GM10248 (cell line): ENCODE results near the gene XPO1.
"Not testable (repeated sequence)": the region's sequence is repeated elsewhere in the genome, so short reads cannot be mapped to it uniquely, and the experiment has no call there.

Experiments used
- CTCF ChIA-PET: fragments of 300-600 bp; sonication (Branson Sonifier 250); formaldehyde crosslinking; extraction: SDS; loops from one replicate; lab custom pipeline; 2021; ENCODE audit warnings: antibody characterized with exemption; lab: Yijun Ruan, JAX
- POLR2A ChIA-PET: fragments of 350-650 bp; sonication (Branson Sonifier 250); formaldehyde crosslinking; extraction: SDS; loops from one replicate; lab custom pipeline; 2020; ENCODE audit warnings: antibody characterized with exemption; lab: Yijun Ruan, JAX
- DNase-seq: peaks from one replicate; pipeline ENCODE4 v3.0.0; 2012; ENCODE audit errors: extremely low spot score
- TF ChIP-seq, protein P1 (sequence below): IDR thresholded peaks from 2 replicates; pipeline ENCODE4 v1.5.1; 2012; ENCODE audit warnings: mild to moderate bottlenecking, low read depth; ENCODE audit errors: extremely low read depth, missing control alignments, control extremely low read depth

XPO1 gene

DNA sequence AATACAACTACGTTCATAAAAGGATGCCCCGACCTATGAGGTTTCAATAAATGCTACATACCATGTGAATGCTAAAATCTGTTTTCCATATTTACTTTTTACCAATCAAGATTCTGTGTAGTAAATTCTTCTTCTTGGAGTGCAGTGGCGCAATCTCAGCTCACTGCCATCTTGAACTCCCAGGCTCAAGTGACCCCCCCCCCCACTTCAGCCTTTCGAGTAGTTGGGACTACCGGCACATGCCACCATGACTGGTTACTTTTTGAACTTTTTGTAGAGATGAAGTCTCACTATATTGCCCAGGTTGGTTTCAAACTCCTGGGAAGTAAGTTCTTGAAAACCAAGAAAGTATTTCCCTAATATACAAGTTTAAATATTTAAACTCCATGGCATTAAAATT lies 52.9 kb downstream of the XPO1 start:
- POLR2A ChIA-PET, result no interaction called here

DNA sequence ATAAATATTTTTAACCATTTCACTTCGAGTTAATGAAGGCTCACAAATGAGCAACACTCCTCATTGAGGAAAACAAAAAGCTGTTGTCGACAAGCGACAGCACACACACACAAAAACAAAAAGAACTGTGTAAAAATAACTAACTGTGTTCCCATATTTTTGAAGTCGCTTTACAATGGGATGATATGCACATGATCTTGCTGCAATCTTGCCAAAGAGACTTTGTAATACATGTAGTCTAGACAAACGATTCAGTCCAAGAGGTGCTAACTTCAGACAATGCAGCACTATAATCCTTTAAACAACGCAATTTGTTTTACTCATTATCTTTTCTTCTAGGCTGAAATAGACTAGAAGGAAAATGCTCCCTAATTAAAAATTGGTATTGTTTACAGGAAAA lies 60.1 kb downstream of the XPO1 start:
- POLR2A ChIA-PET, result no interaction called here
- DNase-seq, result no peak
- CTCF ChIA-PET, result interaction anchor here (1.2 to 1.4 kb wide), 2 partner anchors 17 to 23 kb away, joined by 3 to 5 read pairs; no protein-coding TSS in a partner anchor
- TF ChIP-seq, protein P1, sequence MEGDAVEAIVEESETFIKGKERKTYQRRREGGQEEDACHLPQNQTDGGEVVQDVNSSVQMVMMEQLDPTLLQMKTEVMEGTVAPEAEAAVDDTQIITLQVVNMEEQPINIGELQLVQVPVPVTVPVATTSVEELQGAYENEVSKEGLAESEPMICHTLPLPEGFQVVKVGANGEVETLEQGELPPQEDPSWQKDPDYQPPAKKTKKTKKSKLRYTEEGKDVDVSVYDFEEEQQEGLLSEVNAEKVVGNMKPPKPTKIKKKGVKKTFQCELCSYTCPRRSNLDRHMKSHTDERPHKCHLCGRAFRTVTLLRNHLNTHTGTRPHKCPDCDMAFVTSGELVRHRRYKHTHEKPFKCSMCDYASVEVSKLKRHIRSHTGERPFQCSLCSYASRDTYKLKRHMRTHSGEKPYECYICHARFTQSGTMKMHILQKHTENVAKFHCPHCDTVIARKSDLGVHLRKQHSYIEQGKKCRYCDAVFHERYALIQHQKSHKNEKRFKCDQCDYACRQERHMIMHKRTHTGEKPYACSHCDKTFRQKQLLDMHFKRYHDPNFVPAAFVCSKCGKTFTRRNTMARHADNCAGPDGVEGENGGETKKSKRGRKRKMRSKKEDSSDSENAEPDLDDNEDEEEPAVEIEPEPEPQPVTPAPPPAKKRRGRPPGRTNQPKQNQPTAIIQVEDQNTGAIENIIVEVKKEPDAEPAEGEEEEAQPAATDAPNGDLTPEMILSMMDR, result no peak

More for the DNA sequence above, 52.9 kb downstream of the XPO1 start:
- DNase-seq, result no peak
- TF ChIP-seq, protein P1, result no peak
- CTCF ChIA-PET, result no interaction called here

DNA sequence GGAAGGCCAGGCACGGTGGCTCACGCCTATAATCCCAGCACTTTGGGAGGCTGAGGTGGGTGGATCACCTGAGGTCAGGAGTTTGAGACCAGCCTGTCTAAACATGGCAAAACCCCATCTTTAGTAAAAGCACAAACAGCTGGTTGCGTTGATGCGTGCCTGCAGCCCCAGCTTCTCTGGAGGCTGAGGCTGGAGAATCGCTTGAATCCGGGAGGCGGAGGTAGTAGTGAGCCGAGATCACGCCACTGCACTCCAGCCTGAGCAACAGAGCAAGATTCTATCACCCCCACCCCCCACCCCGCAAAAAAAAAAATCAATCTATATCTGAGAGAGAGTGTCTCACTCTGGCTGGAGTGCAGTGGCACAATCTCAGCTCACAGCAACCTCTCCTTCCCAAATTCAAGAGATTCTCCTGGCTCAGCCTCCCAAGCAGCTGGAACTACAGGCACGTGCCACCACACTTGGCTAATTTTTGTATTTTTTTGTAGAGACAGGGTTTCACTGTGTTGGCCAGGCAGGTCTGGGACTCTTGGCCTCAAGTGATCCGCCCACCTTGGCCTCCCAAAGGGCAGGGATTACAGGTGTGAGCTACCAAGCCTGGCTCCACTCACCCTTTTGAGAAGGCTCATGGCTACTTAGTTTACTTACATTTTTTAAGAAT lies 61.1 kb downstream of the XPO1 start:
- CTCF ChIA-PET, result interaction anchor here (1.1 to 1.7 kb wide), 4 partner anchors 24 to 51 kb away, joined by 3 to 6 read pairs (median 4); no protein-coding TSS in a partner anchor
- POLR2A ChIA-PET, DNase-seq: not testable (repeated sequence)

DNA sequence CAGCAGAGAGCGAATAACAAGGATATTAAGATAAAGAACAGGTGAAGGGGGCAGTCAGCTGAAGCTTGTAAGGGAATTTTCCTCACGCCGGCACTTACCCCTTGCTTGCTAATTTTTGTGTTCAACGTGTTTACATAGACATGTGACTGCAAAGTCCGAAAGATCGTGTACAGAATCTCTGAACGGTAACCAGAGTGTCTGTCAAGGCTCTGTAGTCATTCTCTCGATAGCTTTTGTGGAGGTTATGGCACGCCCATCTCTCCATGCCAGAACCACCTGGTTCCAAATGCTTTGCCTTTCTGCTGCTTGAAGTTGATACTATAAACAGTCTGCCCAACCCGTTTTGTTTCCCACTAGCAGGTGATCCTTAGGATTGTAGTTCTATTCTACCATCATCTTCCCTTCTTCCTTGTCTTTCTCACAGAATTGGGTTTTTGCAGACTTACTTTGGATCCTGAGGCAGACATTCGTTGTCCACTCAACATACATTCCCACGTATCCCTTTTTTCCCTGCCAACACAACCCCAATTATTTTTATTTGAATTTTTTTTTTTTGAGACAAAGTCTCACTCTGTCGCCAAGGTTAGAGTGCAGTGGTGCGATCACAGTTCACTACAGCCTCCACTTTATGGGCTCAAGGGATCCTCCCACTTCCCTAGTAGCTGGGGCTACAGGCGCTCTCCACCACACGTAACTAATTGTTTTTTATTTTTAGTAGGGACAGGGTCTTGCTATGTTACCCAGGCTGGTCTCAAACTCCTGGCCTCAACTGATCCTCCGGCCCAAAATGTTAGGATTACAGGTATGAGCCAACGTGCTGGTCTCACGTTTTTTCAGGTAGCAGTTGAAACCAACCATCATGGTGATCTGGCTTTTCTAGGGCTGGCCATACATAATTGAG lies 66.0 kb downstream of the XPO1 start:
- CTCF ChIA-PET, result interaction anchor here (0.7 to 2.1 kb wide), 2 partner anchors 8 to 45 kb away, joined by 3 to 8 read pairs; no protein-coding TSS in a partner anchor
- peak; percentile 23 for DNase-seq

DNA sequence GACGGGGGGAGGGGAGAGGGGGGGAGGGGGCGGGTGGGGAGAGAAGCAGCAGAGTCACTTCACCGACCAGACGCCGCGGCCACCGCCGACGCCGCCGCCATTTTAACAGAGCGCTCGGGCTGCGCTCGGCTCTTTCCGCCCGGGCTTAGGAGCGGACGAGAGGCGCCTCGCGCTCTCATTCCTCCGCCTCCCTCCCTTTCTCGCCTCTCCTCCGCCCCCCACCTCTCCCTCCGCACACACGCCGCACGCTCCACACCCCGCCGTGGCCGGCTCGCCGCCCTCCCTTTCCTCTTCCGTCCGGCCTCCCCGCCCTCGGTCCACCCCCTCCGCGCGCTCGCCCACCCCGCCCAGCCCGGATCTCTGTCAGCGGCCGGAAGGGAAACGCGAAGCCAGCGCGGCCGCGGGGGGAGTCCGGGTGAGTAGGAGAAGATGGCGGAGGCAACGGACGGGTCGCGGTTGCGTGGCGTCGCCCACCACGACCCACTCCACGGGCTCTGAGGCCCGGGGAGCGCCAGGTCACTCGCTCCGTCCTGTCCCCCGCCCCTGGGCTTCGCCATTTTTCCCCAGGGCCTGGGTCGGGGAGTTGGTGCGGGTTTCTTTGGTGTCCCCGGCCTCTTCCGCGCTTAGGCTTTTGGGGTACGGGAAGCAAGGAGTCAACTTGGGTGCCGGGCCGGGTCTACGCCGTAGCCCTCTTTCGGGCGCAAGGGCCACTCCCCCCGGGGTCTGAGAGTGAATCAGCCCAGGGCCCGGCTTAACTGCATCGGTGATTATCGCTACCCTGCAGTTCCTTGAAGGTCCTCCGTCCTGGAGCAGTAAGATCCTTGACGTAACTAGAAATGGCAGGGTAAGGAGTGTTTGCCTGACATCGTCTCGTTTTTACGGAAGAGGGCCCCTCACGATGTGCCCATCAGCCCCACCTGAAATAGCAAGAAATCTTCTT lies 66.9 kb downstream of the XPO1 start, which contains the start of gene USP34:
TSS of gene USP34 (minus strand) at position 123 of the 940 bp plus-strand sequence. CDS start 395 bp downstream, outside the sequence.
- ChIA-PET CTCF (interaction anchor here (0.7 to 2.0 kb wide), 2 partner anchors 9 to 12 kb away, joined by 3 to 4 read pairs; no protein-coding TSS in a partner anchor), POLR2A (interaction anchor here (0.6 kb wide), 1 partner anchor 41 kb away, joined by 5 read pairs; no protein-coding TSS in a partner anchor)
- DNase-seq, result peak; percentile 92
- TF ChIP-seq, protein P1, result no peak

More for the DNA sequence above, 66.0 kb downstream of the XPO1 start:
- TF ChIP-seq, protein P1, result no peak
- POLR2A ChIA-PET, result no interaction called here
